Stimulated activated CD4-positive, alpha-beta T cell treated with anti-CD3 and anti-CD28 coated beads, Interleukin-15, amount 100 ng/mL, for 48 hours (primary cell): ENCODE results near the gene SURF2.

Source experiments
- DNase-seq, 2 donors: peaks; one replicate each; pipeline ENCODE4 v3.0.0-alpha.2; 2020; ENCODE audit warnings: low read depth in 2 of 2

The SURF2 gene

DNA sequence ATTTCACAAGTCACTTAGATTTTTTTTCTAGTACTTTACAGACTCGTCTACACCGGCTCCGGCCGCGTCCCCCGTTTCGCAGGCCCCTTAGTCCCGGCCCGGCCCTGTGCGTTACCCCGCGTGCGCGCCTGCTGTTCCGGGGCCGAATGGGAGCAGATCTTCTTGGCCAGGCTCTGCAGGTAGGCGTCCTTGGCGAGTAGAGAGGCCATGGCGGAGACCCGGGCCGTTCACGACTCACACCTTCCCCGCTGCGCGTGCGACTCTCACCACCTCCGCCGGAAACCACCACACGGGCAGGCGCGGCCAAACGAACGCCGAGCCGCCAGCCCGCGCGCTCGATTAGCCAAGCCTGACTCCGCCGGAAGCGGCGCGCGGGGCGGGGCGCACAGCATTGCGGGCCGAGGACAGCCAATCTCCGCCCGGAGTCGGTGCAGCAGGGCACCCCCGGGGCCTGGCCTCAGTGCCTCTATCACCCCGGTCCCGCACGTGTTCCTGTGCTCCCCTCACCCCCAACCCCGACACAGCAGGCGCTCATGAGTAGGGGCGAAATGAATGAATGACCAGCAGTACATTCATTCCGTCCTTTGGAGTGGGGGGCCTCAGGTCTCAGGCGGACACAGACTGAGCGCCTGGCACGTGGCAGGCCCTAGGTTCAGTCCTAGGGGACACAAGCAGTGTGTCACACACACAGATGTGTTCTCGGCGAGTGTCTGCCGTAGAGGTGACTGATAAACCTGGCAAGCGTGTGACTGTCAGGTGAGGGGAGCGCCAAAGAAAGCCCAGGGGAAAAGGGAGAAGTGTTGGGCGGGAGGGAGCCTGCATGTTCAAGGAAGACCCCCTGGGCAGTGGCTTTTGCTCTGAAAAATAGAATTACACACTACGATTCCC is 20.2 kb upstream of the SURF2 start, which contains the start of gene SURF6:
Gene SURF6 (minus strand): TSS at position 265 of the 888 bp plus-strand sequence. CDS start 56 bp downstream, at position 209.
- peak; percentile 92 to 93 for DNase-seq

GRCh38 chr9:133339641-133340040 is 16.7 kb upstream of the SURF2 start:
- no peak for DNase-seq

DNA sequence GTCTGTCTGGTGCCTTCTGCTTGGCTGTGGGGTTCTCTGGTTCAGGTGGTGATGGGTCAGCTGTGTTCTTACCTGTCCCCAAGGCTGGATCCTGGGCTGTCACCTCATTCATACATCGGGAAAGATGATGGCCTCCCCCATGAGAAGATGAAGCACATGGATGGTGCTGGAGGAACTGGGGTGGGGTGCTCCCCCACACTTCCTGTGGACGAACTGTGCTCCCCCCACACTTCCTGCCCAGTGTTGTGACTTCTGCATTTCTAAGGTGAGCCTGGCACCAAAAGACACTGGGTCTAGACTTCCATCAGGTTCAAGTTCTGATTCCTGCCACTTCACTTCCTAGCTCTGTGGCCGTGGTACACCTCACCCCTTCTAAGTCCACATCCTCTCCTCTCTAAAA is 16.1 kb upstream of the SURF2 start:
- no peak for DNase-seq

- DNase-seq, result no peak
Observed at GRCh38 chr9:133340916-133341315, 15.4 kb upstream of the SURF2 start.

DNA sequence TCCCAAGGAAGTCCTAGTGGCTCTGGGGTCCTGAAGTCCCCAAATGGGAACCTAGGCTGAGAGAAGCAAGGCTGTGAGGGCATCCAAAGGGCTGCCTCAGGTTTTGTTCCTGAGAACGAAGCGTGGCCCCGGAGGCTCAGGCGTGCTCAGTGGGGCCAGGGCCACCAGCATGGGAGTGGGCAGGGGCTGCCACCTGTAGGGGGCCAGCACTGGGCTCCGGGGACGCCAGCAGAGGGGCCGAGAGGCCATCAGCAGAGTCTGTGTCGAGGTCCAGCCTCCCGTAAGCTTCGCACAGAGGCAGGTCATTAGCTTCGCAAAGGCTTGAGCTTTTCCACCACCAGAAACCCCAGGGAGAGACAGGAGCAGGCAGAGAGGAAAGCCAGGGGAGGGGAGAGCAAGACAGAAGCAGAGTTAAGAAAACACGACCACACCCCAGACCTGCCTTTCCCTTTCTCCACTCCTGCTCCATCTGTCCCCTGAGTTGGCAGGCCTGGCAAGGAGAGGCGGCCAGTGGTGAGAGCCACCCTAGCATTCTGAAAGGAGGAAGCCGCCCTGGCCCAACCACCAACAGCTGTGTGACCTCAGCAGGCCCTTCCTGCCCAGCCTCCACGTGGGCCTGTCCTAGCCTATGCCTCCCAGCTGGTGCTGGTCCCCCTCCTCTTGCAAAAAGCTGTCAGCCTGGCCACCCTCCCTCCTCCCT is 14.8 kb upstream of the SURF2 start:
- DNase-seq, result no peak

DNA sequence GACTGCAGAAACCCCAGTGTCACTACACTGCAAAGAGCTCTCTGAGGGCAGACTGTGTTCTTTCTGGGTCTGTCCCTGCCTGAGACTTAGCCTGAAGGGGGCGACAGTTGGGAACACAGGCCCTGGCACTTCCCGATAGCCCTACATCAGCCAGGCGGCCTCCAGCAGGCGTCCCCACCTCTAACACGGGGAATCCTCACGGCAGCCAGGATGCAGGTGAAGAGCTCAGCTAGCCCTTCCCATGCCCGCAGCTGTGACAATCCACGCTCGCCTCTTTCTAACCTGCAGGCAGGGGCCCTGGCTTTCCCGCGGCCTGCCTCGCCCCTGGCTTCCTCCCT is 14.3 kb upstream of the SURF2 start:
- no peak for DNase-seq

DNA sequence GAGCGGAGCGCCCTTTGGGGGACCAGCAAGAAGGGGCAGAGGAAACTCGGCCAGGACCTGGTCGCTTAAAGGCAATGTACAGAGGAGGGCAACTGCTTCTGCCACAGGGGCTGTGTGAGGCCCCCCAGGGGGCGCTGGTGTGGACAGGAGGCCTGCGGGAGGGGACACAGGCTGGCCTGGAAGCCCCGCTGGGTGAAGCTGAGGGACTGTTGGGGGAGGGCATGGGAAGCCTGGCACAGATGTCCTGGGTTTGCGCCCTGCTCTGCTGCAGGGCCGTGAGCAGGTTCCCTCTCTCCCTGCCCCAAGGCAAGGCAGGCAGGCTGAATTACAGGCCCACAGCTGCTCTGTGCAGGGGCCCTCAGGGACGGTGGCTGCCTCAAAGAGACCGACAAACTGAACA is 13.8 kb upstream of the SURF2 start:
- DNase-seq, result no peak

DNA sequence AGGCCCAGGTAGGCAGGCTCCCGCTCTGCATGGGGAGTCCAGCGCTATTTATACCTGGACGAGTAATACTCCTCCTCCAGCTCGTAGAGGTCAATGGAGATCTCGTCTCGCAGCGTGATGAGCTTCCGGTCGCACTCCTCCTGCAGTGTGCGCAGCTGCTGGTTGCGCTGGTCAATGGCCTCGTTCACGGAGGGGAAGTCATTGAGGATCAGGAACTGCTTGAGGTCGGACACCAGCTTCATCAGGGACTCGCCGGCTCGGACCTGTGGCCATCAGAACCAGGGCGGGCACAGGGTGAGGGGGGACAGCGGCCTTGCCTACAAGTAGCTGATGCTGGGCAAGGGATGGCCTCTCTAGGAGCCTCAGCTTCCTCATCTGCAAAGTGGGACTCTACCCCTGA is 12.3 kb upstream of the SURF2 start:
- DNase-seq, result no peak

GRCh38 chr9:133344979-133345378 is 11.4 kb upstream of the SURF2 start:
- DNase-seq, result no peak

- no peak for DNase-seq
Observed at GRCh38 chr9:133345596-133345995, 10.8 kb upstream of the SURF2 start.

GRCh38 chr9:133346021-133346785 is 10.1 kb upstream of the SURF2 start:
- DNase-seq, result no peak

GRCh38 chr9:133347515-133347984 is 8.8 kb upstream of the SURF2 start:
- no peak for DNase-seq

GRCh38 chr9:133347985-133348717 is 8.2 kb upstream of the SURF2 start, which contains the start of the genes MED22 and RPL7A:
Gene MED22, minus strand, starts transcription at chr9:133348131. Its CDS starts 1,469 bp downstream, at chr9:133346662.
Gene RPL7A, plus strand, starts transcription at chr9:133348218. Its CDS starts 26 bp downstream, at chr9:133348244.
- peak; percentile 91 for DNase-seq

GRCh38 chr9:133348718-133349573 is 7.4 kb upstream of the SURF2 start:
- no peak for DNase-seq

DNA sequence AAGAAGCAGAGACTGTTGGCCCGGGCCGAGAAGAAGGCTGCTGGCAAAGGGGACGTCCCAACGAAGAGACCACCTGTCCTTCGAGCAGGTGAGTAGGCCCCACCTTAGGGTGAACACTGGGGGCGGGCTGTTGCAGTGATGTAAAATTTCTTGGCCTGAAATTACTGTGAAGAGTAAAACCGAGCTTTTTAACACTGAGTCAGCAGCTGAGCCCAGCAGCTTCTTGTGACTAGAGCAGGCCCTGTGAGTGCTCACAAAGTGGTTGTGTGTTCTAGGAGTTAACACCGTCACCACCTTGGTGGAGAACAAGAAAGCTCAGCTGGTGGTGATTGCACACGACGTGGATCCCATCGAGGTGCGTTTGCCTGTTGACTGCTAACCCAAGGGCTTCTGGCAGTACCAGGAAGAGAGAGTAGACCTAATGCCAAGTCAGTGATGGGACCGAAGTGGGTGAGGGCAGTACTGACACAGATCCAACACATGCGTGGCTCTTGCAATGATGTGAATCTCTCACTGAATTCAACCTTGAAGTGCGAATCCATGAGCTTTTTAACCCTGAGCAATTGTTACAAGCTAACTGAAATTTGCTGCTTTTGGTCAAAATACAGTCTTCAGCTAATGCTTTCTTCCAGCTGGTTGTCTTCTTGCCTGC is 6.3 kb upstream of the SURF2 start:
- DNase-seq, result no peak

GRCh38 chr9:133351526-133351907 is 4.8 kb upstream of the SURF2 start:
- DNase-seq, result no peak

DNA sequence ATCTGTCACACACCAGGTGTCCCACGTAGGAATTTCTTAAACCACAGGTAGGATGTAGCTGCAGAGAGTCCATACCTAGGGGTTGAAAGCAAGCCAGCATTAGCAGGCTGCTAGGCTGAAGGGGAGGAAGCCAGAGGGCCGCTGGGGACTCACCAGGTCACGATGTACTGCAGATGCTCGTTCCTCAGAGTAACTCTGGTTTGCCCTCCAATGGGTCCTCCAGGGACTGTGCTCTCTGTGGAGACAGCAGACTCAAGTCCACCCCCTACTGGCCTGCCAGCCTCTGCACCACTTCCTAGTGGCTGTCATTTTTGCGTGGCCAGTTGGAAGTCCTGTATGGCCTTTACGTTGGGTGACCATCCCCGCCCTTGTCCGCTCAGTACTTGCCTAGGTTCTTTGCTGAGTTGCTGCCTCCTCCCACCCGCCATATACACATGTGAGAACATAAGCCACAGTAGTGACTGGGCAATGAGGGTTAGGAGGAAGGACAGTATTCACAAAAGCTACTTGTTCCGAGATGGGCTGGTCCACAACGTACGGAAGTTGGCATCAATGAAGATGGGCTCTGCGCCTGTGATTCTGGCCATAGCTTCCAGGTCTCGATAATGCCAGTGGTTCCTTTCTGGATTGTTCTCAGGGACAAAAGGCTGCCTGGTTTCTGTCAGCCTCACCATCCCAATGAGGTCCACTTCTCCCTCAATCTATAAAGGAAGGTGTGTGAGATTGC is 4.3 kb upstream of the SURF2 start:
- DNase-seq, result peak in 1 of 2 donors; percentile 39

- DNase-seq, result no peak
Observed at GRCh38 chr9:133352635-133353340, 3.6 kb upstream of the SURF2 start.

- no peak for DNase-seq
Observed at GRCh38 chr9:133353548-133353947, 2.8 kb upstream of the SURF2 start.
